ENCODE data around the gene RALGPS1. TPM values are rescaled to one million over a fixed set of nuclear protein-coding genes. Genes with fewer than 3 reads are reported as not detected.

RALGPS1 gene
- total and polyA plus RNA-seq, 2 of the 13 experiments (the other 11 are each of a cell fraction or from before 2014, with no cell fraction given) = 3.7 to 6.5 TPM

DNA sequence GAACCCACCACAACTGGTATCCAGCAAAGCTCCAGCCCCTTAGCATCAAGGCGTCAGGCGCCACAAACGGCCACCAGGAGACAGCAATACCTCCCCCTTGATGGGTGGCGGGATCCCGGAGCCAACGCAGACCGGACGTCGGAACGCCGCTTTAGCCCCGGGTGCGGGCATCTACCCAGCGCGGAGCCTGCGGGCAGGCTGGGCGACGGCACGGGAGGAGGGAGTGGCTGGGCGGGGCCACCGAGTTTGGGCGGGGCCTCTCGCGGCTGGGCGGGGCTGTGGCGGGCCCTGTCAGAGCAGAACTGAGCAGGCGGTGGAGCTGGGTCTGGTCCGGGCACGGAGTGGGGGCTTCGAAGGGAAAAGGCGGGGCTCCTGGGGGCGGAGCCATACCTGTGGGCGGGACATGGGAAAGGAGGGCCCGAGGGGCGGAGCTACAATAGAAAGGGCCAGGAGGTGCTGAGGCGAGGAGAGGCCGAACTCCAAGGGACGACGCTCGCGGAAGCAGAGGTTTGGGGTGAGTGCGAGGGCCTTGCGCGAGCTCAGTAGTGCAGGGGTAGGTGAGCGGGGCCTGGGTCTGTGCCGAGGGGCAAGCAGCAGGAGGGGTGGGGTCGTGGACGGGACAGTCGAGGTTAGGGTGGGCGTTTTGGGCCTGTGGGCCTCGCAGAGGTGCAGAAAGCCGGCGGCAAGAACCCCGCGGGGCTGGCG, 309.7 kb downstream of the RALGPS1 start (continued):
- TF ChIP-seq, protein P1, sequence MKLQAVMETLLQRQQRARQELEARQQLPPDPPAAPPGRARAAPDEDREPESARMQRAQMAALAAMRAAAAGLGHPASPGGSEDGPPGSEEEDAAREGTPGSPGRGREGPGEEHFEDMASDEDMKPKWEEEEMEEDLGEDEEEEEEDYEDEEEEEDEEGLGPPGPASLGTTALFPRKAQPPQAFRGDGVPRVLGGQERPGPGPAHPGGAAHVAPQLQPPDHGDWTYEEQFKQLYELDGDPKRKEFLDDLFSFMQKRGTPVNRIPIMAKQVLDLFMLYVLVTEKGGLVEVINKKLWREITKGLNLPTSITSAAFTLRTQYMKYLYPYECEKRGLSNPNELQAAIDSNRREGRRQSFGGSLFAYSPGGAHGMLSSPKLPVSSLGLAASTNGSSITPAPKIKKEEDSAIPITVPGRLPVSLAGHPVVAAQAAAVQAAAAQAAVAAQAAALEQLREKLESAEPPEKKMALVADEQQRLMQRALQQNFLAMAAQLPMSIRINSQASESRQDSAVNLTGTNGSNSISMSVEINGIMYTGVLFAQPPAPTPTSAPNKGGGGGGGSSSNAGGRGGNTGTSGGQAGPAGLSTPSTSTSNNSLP (IDR thresholded peaks at IDR 0.05; ENCODE audit: low read depth, low read length) = no peak
- TF ChIP-seq ZNF614 (CRISPR knock-in tag; IDR thresholded peaks at IDR 0.05; ENCODE audit: borderline replicate concordance) = no peak
- no peak for TF ChIP-seq EZH2 (conservative IDR thresholded peaks at IDR 0.05; ENCODE audit: low read depth, low read length)
- no peak for TF ChIP-seq RFX3 (CRISPR knock-in tag; IDR thresholded peaks at IDR 0.05)
- peak; percentile 58; the same call in 1 of the 2 replicates for TF ChIP-seq BHLHE40 (IDR thresholded peaks at IDR 0.05; ENCODE audit: low read length)
- TF ChIP-seq CTCF (CRISPR knock-in tag; IDR thresholded peaks at IDR 0.05) = peak; percentile 41; the same call in 1 of the 2 replicates
- TF ChIP-seq YEATS4 (CRISPR knock-in tag; IDR thresholded peaks at IDR 0.05; ENCODE audit: borderline replicate concordance) = peak; percentile 36; the same call in 1 of the 2 replicates
- TF ChIP-seq ZNF891 (CRISPR knock-in tag; IDR thresholded peaks at IDR 0.05) = 0 out of 2 replicates have a peak, but pooled peaks have one; percentile 31
- no peak for TF ChIP-seq GATAD1 (CRISPR knock-in tag; IDR thresholded peaks at IDR 0.05)
- TF ChIP-seq, protein P2, sequence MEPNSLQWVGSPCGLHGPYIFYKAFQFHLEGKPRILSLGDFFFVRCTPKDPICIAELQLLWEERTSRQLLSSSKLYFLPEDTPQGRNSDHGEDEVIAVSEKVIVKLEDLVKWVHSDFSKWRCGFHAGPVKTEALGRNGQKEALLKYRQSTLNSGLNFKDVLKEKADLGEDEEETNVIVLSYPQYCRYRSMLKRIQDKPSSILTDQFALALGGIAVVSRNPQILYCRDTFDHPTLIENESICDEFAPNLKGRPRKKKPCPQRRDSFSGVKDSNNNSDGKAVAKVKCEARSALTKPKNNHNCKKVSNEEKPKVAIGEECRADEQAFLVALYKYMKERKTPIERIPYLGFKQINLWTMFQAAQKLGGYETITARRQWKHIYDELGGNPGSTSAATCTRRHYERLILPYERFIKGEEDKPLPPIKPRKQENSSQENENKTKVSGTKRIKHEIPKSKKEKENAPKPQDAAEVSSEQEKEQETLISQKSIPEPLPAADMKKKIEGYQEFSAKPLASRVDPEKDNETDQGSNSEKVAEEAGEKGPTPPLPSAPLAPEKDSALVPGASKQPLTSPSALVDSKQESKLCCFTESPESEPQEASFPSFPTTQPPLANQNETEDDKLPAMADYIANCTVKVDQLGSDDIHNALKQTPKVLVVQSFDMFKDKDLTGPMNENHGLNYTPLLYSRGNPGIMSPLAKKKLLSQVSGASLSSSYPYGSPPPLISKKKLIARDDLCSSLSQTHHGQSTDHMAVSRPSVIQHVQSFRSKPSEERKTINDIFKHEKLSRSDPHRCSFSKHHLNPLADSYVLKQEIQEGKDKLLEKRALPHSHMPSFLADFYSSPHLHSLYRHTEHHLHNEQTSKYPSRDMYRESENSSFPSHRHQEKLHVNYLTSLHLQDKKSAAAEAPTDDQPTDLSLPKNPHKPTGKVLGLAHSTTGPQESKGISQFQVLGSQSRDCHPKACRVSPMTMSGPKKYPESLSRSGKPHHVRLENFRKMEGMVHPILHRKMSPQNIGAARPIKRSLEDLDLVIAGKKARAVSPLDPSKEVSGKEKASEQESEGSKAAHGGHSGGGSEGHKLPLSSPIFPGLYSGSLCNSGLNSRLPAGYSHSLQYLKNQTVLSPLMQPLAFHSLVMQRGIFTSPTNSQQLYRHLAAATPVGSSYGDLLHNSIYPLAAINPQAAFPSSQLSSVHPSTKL (CRISPR knock-in tag; IDR thresholded peaks at IDR 0.05) = no peak
- no peak; the same call in 1 of the 2 replicates for TF ChIP-seq ZZZ3 (CRISPR knock-in tag; IDR thresholded peaks at IDR 0.05; ENCODE audit: borderline replicate concordance)
- no peak for TF ChIP-seq MBNL3 (CRISPR knock-in tag; conservative IDR thresholded peaks at IDR 0.05)
- TF ChIP-seq POLR2A (IDR thresholded peaks at IDR 0.05; ENCODE audit: insufficient read depth in 1 of 2, low read depth in 2 of 2, low read length in 2 of 2) = peak; percentile 35 to 69; a peak in 3 of 4 replicates
- TF ChIP-seq E2F2 (CRISPR knock-in tag; IDR thresholded peaks at IDR 0.05; ENCODE audit: borderline replicate concordance) = no peak
- TF ChIP-seq MED13 (CRISPR knock-in tag; IDR thresholded peaks at IDR 0.05) = no peak
- TF ChIP-seq STAG1 (CRISPR knock-in tag; IDR thresholded peaks at IDR 0.05) = 0 out of 2 replicates have a peak, but pooled peaks have one; percentile 28
- no peak for TF ChIP-seq BRCA1 (CRISPR knock-in tag; IDR thresholded peaks at IDR 0.05)
- TF ChIP-seq TBX2 (CRISPR knock-in tag; IDR thresholded peaks at IDR 0.05; ENCODE audit: borderline replicate concordance) = peak; percentile 64
- TF ChIP-seq ZBTB3 (CRISPR knock-in tag; IDR thresholded peaks at IDR 0.05; ENCODE audit: borderline replicate concordance, low read depth) = no peak
- no peak for TF ChIP-seq SP140L (CRISPR knock-in tag; IDR thresholded peaks at IDR 0.05; ENCODE audit: borderline replicate concordance)
- TF ChIP-seq ZC3H4 (CRISPR knock-in tag; IDR thresholded peaks at IDR 0.05; ENCODE audit: borderline replicate concordance) = no peak
- no peak for TF ChIP-seq ZNF12 (CRISPR knock-in tag; IDR thresholded peaks at IDR 0.05)

Measured in HepG2 (cell line).